Lung (tissue), 12 donors: ENCODE data around the gene SLC12A5. TPM values are rescaled to one million over a fixed set of nuclear protein-coding genes. Genes with fewer than 3 reads are reported as not detected.

ENCODE experiments used
- ATAC-seq: fragments of 200-7000 bp; cut with Tn5 transposase; one replicate; pipeline ENCODE4 v1.9.1; 2020; ENCODE audit warnings: moderate number of reproducible peaks; ENCODE audit not compliant: insufficient read depth, low FRiP score
- DNase-seq, 3 donors: peaks; one replicate each; pipeline ENCODE4 v3.0.0-alpha.2; 2013 to 2017
- H3K27ac ChIP-seq, 2 donors: one replicate each; pipeline ENCODE4 v1.5.1; 2013; ENCODE audit warnings: mild to moderate bottlenecking in 2 of 2, moderate library complexity in 2 of 2, control low read depth in 1 of 2, inconsistent platforms in 1 of 2, low read depth in 1 of 2, low read length in 1 of 2
- H3K27me3 ChIP-seq, 3 donors: one replicate each; pipeline ENCODE4 v1.5.1; 2013; ENCODE audit warnings: low read length in 2 of 3; ENCODE audit not compliant: control insufficient read depth in 3 of 3, insufficient read depth in 3 of 3
- H3K36me3 ChIP-seq, 4 donors: one replicate each; pipeline ENCODE4 v1.5.1; 2013; ENCODE audit warnings: low read length in 4 of 4, mild to moderate bottlenecking in 1 of 4, moderate library complexity in 1 of 4; ENCODE audit not compliant: control insufficient read depth in 4 of 4, insufficient read depth in 4 of 4
- H3K4me1 ChIP-seq, 5 donors: one replicate each; pipeline ENCODE4 v1.5.1; 2013; ENCODE audit warnings: low read length in 5 of 5, mild to moderate bottlenecking in 2 of 5, moderate library complexity in 1 of 5; ENCODE audit not compliant: control insufficient read depth in 5 of 5, insufficient read depth in 5 of 5
- H3K4me3 ChIP-seq: one replicate; pipeline ENCODE4 v1.5.1; 2013; ENCODE audit warnings: mild to moderate bottlenecking, control low read depth, moderate library complexity
- H3K9ac ChIP-seq, 2 donors: one replicate each; pipeline ENCODE4 v1.5.1; 2013; ENCODE audit warnings: low read length in 2 of 2, control low read depth in 1 of 2; ENCODE audit not compliant: insufficient read depth in 1 of 2
- H3K9me3 ChIP-seq, 4 donors: one replicate each; pipeline ENCODE4 v1.5.1; 2013; ENCODE audit warnings: low read length in 3 of 4, mild to moderate bottlenecking in 1 of 4, moderate library complexity in 1 of 4; ENCODE audit not compliant: control insufficient read depth in 4 of 4, insufficient read depth in 3 of 4
- WGBS, 2 donors: extraction: QIAGEN DNeasy Blood & Tissue Kit; methylation state at CpG; one replicate each; pipeline ENCODE4 v1.1.7; 2013; 5-methylcytosine and 5-hydroxymethylcytosine counted together
- polyA plus RNA-seq, 2 donors: library from polyadenylated mRNA; stranded (reverse); fragments of 200-250 nt; gene quantifications; one replicate each; pipeline ENCODE4 v1.2.1, GENCODE V29; 2013
- total RNA-seq, 2 donors: library from RNA; depleted of rRNA in 1 of 2; stranded (reverse); fragments of >200 nt in 1 of 2; gene quantifications; one replicate each; pipeline ENCODE4 v1.2.1, GENCODE V29; 2014 to 2021
- TF ChIP-seq, protein P1 (sequence below): IDR thresholded peaks from 2 replicates; pipeline ENCODE4 v1.5.1; 2012; ENCODE audit warnings: mild to moderate bottlenecking; ENCODE audit errors: control extremely low read depth, extremely low read depth
- donor health status: control.
- donor health status: control.
- donor health status: Bipolar disorder and iron deficiency.
- donor health status: healthy.
- donor health status: DM: yes; HTN: yes; CAD: no.

SLC12A5 gene
- total and polyA plus RNA-seq, 4 donors = 0.52 TPM; not detected in 3

DNA sequence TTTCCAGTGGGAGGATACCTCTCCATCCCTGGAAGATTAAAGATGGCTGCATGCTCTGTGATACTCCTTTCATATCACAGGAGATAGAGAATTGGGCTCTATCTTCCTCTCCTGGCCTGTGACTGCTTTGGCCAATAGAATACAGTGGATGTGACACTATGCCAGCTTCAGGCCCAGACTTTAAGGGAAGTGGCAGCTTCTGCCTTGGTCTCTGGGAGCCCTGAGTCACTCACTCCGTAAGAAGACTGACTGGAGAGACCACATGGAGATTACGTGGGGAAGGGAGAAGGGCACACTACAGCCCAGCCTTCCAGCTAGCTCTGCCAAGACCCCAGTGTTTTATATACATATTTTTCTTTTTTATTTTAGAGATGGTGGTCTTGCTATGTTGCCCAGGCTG, 30.7 kb upstream of the SLC12A5 start:
- Histone ChIP-seq H3K27me3 (peaks cover 2 to 11% (median 5%) of the 10 kb centered on the region in 3 donors), H3K9ac (no peak overlapping the region), H3K36me3 (no peaks in the 10 kb centered on the region), H3K27ac (no peak overlapping the region), H3K9me3 (no peaks in the 10 kb centered on the region), H3K4me1 (peaks cover 0 to 2% (median 0%) of the 10 kb centered on the region in 5 donors), H3K4me3 (no peak overlapping the region)
- TF ChIP-seq, protein P1, sequence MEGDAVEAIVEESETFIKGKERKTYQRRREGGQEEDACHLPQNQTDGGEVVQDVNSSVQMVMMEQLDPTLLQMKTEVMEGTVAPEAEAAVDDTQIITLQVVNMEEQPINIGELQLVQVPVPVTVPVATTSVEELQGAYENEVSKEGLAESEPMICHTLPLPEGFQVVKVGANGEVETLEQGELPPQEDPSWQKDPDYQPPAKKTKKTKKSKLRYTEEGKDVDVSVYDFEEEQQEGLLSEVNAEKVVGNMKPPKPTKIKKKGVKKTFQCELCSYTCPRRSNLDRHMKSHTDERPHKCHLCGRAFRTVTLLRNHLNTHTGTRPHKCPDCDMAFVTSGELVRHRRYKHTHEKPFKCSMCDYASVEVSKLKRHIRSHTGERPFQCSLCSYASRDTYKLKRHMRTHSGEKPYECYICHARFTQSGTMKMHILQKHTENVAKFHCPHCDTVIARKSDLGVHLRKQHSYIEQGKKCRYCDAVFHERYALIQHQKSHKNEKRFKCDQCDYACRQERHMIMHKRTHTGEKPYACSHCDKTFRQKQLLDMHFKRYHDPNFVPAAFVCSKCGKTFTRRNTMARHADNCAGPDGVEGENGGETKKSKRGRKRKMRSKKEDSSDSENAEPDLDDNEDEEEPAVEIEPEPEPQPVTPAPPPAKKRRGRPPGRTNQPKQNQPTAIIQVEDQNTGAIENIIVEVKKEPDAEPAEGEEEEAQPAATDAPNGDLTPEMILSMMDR = no peak
- DNase-seq (no peak), ATAC-seq (peak; percentile 61)
- 34 to 47% methylated on average over 2 of the region's 2 CpGs for WGBS, 2 donors

GRCh38 chr20:45998761-45999160, 30.3 kb upstream of the SLC12A5 start:
- no peak overlapping the region for H3K4me3 ChIP-seq
- H3K27ac ChIP-seq = no peak overlapping the region
- TF ChIP-seq, protein P1 = no peak
- DNase-seq (no peak), ATAC-seq (peak; percentile 59)
- peaks cover 0 to 2% (median 0%) of the 10 kb centered on the region in 5 donors for H3K4me1 ChIP-seq
- H3K36me3 ChIP-seq = no peaks in the 10 kb centered on the region
- H3K9me3 ChIP-seq = no peaks in the 10 kb centered on the region
- 56 to 64% methylated on average over 4 of the region's 4 CpGs for WGBS, 2 donors
- H3K27me3 ChIP-seq = peaks cover 2 to 12% (median 5%) of the 10 kb centered on the region in 3 donors
- H3K9ac ChIP-seq = no peak overlapping the region

DNA sequence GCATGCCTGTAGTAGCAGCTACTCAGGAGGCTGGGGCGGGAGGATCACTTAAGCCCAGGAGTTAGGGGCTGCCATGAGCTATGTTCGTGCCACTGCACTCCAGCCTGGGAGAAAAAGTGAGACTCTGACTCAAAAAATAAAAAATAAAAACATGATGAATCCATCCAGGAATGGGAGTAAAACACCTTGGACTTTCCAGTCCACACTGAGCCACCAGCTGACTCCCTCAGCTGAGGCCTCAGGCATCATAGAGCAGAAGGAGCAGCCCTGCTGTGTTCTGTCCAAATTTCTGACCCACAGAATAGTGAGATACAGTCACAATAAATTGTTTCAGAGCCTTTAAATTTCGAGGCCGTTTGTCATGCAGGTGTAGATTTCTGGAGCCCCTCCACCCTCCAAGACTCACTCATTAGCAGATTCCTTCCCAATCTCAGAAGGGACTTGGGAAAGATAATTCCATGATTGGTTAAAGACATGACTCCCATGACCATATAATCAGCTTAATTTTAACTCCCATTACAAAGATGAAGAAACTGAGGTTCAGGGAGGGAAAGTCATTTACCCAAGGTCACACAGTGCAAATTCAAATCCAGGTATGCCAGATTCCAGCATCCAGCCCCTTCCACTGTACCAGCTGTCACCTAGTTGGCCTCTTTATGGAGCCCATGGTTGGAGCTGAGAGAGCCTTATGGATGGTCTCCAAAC, 29.3 kb upstream of the SLC12A5 start:
- DNase-seq (no peak), ATAC-seq (no peak)
- WGBS, 2 donors = 82 to 93% methylated on average over 4 of the region's 4 CpGs
- peaks cover 4 to 15% (median 5%) of the 10 kb centered on the region in 3 donors for H3K27me3 ChIP-seq
- no peak overlapping the region for H3K9ac ChIP-seq
- H3K9me3 ChIP-seq = no peaks in the 10 kb centered on the region
- TF ChIP-seq, protein P1 = no peak
- H3K27ac ChIP-seq = no peak overlapping the region
- H3K36me3 ChIP-seq = no peaks in the 10 kb centered on the region
- H3K4me3 ChIP-seq = no peak overlapping the region
- peaks cover 0 to 2% (median 0%) of the 10 kb centered on the region in 5 donors for H3K4me1 ChIP-seq
